ENCODE data around the gene WWC2.

WWC2 gene

DNA sequence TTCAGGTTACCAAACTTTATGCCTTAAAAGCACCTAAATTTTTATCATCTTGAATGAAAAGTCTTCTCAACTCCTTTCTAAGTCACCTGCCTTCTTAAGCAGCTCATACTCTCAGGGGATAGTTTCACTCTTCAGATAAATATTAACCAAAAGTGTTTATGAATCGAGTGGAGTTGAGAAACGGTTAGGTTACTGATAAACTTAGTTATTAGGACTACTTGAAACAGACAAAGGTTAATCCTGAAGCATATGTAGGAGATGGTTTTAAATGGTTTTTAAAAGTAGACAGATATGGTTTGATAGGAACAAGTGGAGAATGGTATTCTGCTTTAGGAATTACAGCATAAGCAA is 188.2 kb downstream of the WWC2 start:
- Histone ChIP-seq H3K9me3 (ENCODE audit: insufficient read depth, low read length, severe bottlenecking) (no peaks in the 10 kb centered on the region), H3K79me2 (ENCODE audit: insufficient read depth, low read length) (no peaks in the 10 kb centered on the region), H3K27ac (ENCODE audit: low read length) (no peak overlapping the region), H3K4me1 (ENCODE audit: insufficient read depth, low read length) (no peaks in the 10 kb centered on the region), H3K9ac (ENCODE audit: low read depth, low read length) (no peak overlapping the region), H4K20me1 (ENCODE audit: insufficient read depth, low read length) (no peaks in the 10 kb centered on the region), H3K4me2 (ENCODE audit: insufficient read depth, low read length) (no peak overlapping the region), H3K36me3 (ENCODE audit: insufficient read depth, low read length) (no peaks in the 10 kb centered on the region), H3K4me3 (ENCODE audit: low read depth in 1 of 2, low read length in 2 of 2) (no peak overlapping the region), H3K27me3 (ENCODE audit: insufficient read depth, low read length, poor library complexity) (no peaks in the 10 kb centered on the region), H2AFZ (ENCODE audit: low read depth, low read length) (no peak overlapping the region)
- DNase-seq (no peak), ATAC-seq (ENCODE audit: insufficient read depth, low read depth) (no peak)
- TF ChIP-seq, protein P1, sequence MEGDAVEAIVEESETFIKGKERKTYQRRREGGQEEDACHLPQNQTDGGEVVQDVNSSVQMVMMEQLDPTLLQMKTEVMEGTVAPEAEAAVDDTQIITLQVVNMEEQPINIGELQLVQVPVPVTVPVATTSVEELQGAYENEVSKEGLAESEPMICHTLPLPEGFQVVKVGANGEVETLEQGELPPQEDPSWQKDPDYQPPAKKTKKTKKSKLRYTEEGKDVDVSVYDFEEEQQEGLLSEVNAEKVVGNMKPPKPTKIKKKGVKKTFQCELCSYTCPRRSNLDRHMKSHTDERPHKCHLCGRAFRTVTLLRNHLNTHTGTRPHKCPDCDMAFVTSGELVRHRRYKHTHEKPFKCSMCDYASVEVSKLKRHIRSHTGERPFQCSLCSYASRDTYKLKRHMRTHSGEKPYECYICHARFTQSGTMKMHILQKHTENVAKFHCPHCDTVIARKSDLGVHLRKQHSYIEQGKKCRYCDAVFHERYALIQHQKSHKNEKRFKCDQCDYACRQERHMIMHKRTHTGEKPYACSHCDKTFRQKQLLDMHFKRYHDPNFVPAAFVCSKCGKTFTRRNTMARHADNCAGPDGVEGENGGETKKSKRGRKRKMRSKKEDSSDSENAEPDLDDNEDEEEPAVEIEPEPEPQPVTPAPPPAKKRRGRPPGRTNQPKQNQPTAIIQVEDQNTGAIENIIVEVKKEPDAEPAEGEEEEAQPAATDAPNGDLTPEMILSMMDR (IDR thresholded peaks at IDR 0.05; ENCODE audit: borderline replicate concordance, extremely low read depth, low read length, poor library complexity, severe bottlenecking), result no peak
- no peak for TF ChIP-seq EZH2 (IDR thresholded peaks at IDR 0.05; ENCODE audit: borderline replicate concordance, low read depth, low read length, severe bottlenecking)

- no peak overlapping the region for H3K27ac ChIP-seq (ENCODE audit: low read length)
- no peak overlapping the region for H3K4me3 ChIP-seq (ENCODE audit: low read depth in 1 of 2, low read length in 2 of 2)
- H3K4me1 ChIP-seq (ENCODE audit: insufficient read depth, low read length), result no peaks in the 10 kb centered on the region
- no peaks in the 10 kb centered on the region for H3K79me2 ChIP-seq (ENCODE audit: insufficient read depth, low read length)
- ATAC-seq (ENCODE audit: insufficient read depth, low read depth) (no peak), DNase-seq (no peak)
- no peak overlapping the region for H3K9ac ChIP-seq (ENCODE audit: low read depth, low read length)
- H3K4me2 ChIP-seq (ENCODE audit: insufficient read depth, low read length), result no peak overlapping the region
- TF ChIP-seq EZH2 (IDR thresholded peaks at IDR 0.05; ENCODE audit: borderline replicate concordance, low read depth, low read length, severe bottlenecking), result no peak
- TF ChIP-seq, protein P1 (IDR thresholded peaks at IDR 0.05; ENCODE audit: borderline replicate concordance, extremely low read depth, low read length, poor library complexity, severe bottlenecking), result no peak
- no peaks in the 10 kb centered on the region for H3K36me3 ChIP-seq (ENCODE audit: insufficient read depth, low read length)
- H3K9me3 ChIP-seq (ENCODE audit: insufficient read depth, low read length, severe bottlenecking), result no peaks in the 10 kb centered on the region
- H2AFZ ChIP-seq (ENCODE audit: low read depth, low read length), result no peak overlapping the region
- no peaks in the 10 kb centered on the region for H3K27me3 ChIP-seq (ENCODE audit: insufficient read depth, low read length, poor library complexity)
- no peaks in the 10 kb centered on the region for H4K20me1 ChIP-seq (ENCODE audit: insufficient read depth, low read length)
Measured at GRCh38 chr4:183287677-183288076, 188.6 kb downstream of the WWC2 start.

- DNase-seq (no peak), ATAC-seq (ENCODE audit: insufficient read depth, low read depth) (no peak)
- no peak overlapping the region for H3K27ac ChIP-seq (ENCODE audit: low read length)
- H3K4me1 ChIP-seq (ENCODE audit: insufficient read depth, low read length), result no peaks in the 10 kb centered on the region
- H3K79me2 ChIP-seq (ENCODE audit: insufficient read depth, low read length), result no peaks in the 10 kb centered on the region
- H3K9me3 ChIP-seq (ENCODE audit: insufficient read depth, low read length, severe bottlenecking), result no peaks in the 10 kb centered on the region
- H3K9ac ChIP-seq (ENCODE audit: low read depth, low read length), result no peak overlapping the region
- H3K36me3 ChIP-seq (ENCODE audit: insufficient read depth, low read length), result no peaks in the 10 kb centered on the region
- no peak overlapping the region for H3K4me2 ChIP-seq (ENCODE audit: insufficient read depth, low read length)
- H2AFZ ChIP-seq (ENCODE audit: low read depth, low read length), result no peak overlapping the region
- H3K4me3 ChIP-seq (ENCODE audit: low read depth in 1 of 2, low read length in 2 of 2), result no peak overlapping the region
- no peaks in the 10 kb centered on the region for H3K27me3 ChIP-seq (ENCODE audit: insufficient read depth, low read length, poor library complexity)
- H4K20me1 ChIP-seq (ENCODE audit: insufficient read depth, low read length), result no peaks in the 10 kb centered on the region
- TF ChIP-seq EZH2 (IDR thresholded peaks at IDR 0.05; ENCODE audit: borderline replicate concordance, low read depth, low read length, severe bottlenecking), result no peak
- TF ChIP-seq, protein P1 (IDR thresholded peaks at IDR 0.05; ENCODE audit: borderline replicate concordance, extremely low read depth, low read length, poor library complexity, severe bottlenecking), result no peak
Measured at GRCh38 chr4:183288955-183289354, 189.9 kb downstream of the WWC2 start.

DNA sequence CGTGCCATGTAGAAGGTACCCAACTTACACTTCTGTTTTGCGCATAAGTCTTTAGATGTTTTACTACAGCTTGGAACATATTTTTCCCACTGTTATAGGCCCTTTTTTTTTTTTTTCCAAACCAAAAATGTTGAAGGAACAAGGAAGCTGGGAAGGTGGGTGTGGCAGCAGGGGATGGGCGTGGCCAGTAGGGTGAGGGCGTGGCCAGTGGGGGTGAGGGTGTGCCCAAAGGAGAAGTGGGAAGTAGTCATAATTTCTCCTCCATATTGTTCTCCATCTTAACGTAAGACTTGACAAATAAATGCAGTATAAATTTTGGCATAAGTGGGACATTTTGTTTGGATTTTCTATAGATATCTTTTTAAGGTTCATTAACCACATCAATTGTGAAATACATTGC is 190.6 kb downstream of the WWC2 start:
- Histone ChIP-seq H3K4me2 (ENCODE audit: insufficient read depth, low read length) (no peak overlapping the region), H2AFZ (ENCODE audit: low read depth, low read length) (no peak overlapping the region), H4K20me1 (ENCODE audit: insufficient read depth, low read length) (no peaks in the 10 kb centered on the region), H3K79me2 (ENCODE audit: insufficient read depth, low read length) (no peaks in the 10 kb centered on the region), H3K9me3 (ENCODE audit: insufficient read depth, low read length, severe bottlenecking) (no peaks in the 10 kb centered on the region), H3K27ac (ENCODE audit: low read length) (no peak overlapping the region), H3K36me3 (ENCODE audit: insufficient read depth, low read length) (no peaks in the 10 kb centered on the region), H3K4me3 (ENCODE audit: low read depth in 1 of 2, low read length in 2 of 2) (no peak overlapping the region), H3K27me3 (ENCODE audit: insufficient read depth, low read length, poor library complexity) (no peaks in the 10 kb centered on the region), H3K9ac (ENCODE audit: low read depth, low read length) (no peak overlapping the region), H3K4me1 (ENCODE audit: insufficient read depth, low read length) (no peaks in the 10 kb centered on the region)
- peak; percentile 7 for DNase-seq
- TF ChIP-seq EZH2 (IDR thresholded peaks at IDR 0.05; ENCODE audit: borderline replicate concordance, low read depth, low read length, severe bottlenecking), result no peak
- TF ChIP-seq, protein P1 (IDR thresholded peaks at IDR 0.05; ENCODE audit: borderline replicate concordance, extremely low read depth, low read length, poor library complexity, severe bottlenecking), result no peak
- ATAC-seq (ENCODE audit: insufficient read depth, low read depth), result no peak
